ENCODE measurements around the gene CD2. TPM values are rescaled to one million over a fixed set of nuclear protein-coding genes. Genes with fewer than 3 reads are reported as not detected.

CD2 gene
- total RNA-seq, 2 experiments from 2014 or later: 150 to 151 TPM

- H3K27me3 Mint-ChIP-seq: no peaks in the 10 kb centered on the region
- Histone ChIP-seq H3K27ac (ENCODE audit: low read depth in 1 of 2, low read length in 2 of 2) (no peak overlapping the region), H3K4me1 (ENCODE audit: insufficient read depth, low read length) (no peaks in the 10 kb centered on the region), H3K9me3 (ENCODE audit: control insufficient read depth in 1 of 2, insufficient read depth in 1 of 2, low read length in 2 of 2) (no peaks in the 10 kb centered on the region), H3K27me3 (ENCODE audit: control insufficient read depth in 1 of 2, insufficient read depth in 2 of 2, low read length in 2 of 2) (no peaks in the 10 kb centered on the region), H3K36me3 (ENCODE audit: insufficient read depth, low read length) (no peaks in the 10 kb centered on the region), H3K4me3 (ENCODE audit: low read length) (no peak overlapping the region)
- TF ChIP-seq CTCF (IDR thresholded peaks at IDR 0.05): no peak
- intact Hi-C loops (cut with DNase I, micrococcal nuclease): no loop called here
- H3K9me3 Mint-ChIP-seq: no peaks in the 10 kb centered on the region
- POLR2A ChIA-PET: no interaction called here
- CTCF ChIA-PET: no interaction called here
- no peaks in the 10 kb centered on the region for H3K36me3 Mint-ChIP-seq (ENCODE audit: low read depth)
- no peak for DNase-seq
- ATAC-seq (ENCODE audit: poor library complexity): no peak
- no peaks in the 10 kb centered on the region for H3K4me1 Mint-ChIP-seq (ENCODE audit: low read depth)
- no peak overlapping the region for H3K27ac Mint-ChIP-seq
- H3K4me3 Mint-ChIP-seq: no peak overlapping the region
Observed at GRCh38 chr1:116711263-116711840, 42.9 kb upstream of the CD2 start.

GRCh38 chr1:116712510-116712909 lies 41.7 kb upstream of the CD2 start:
- ATAC-seq (ENCODE audit: poor library complexity) (no peak), DNase-seq (no peak)
- Mint-ChIP-seq H3K4me1 (ENCODE audit: low read depth) (no peaks in the 10 kb centered on the region), H3K9me3 (no peaks in the 10 kb centered on the region), H3K4me3 (no peak overlapping the region), H3K27me3 (no peaks in the 10 kb centered on the region), H3K36me3 (ENCODE audit: low read depth) (no peaks in the 10 kb centered on the region), H3K27ac (no peak overlapping the region)
- no peaks in the 10 kb centered on the region for H3K27me3 ChIP-seq (ENCODE audit: control insufficient read depth in 1 of 2, insufficient read depth in 2 of 2, low read length in 2 of 2)
- CTCF ChIA-PET: no interaction called here
- H3K36me3 ChIP-seq (ENCODE audit: insufficient read depth, low read length): no peaks in the 10 kb centered on the region
- no peak overlapping the region for H3K4me3 ChIP-seq (ENCODE audit: low read length)
- POLR2A ChIA-PET: no interaction called here
- no peak overlapping the region for H3K27ac ChIP-seq (ENCODE audit: low read depth in 1 of 2, low read length in 2 of 2)
- H3K9me3 ChIP-seq (ENCODE audit: control insufficient read depth in 1 of 2, insufficient read depth in 1 of 2, low read length in 2 of 2): no peaks in the 10 kb centered on the region
- no peak for TF ChIP-seq CTCF (IDR thresholded peaks at IDR 0.05)
- no peaks in the 10 kb centered on the region for H3K4me1 ChIP-seq (ENCODE audit: insufficient read depth, low read length)
- intact Hi-C loops (cut with DNase I, micrococcal nuclease): no loop called here

GRCh38 chr1:116713474-116713873 lies 40.8 kb upstream of the CD2 start:
- CTCF ChIA-PET: no interaction called here

More at GRCh38 chr1:116713474-116713873, 40.8 kb upstream of the CD2 start:
- no peaks in the 10 kb centered on the region for H3K36me3 Mint-ChIP-seq (ENCODE audit: low read depth)
- TF ChIP-seq CTCF (IDR thresholded peaks at IDR 0.05): no peak
- no peaks in the 10 kb centered on the region for H3K27me3 ChIP-seq (ENCODE audit: control insufficient read depth in 1 of 2, insufficient read depth in 2 of 2, low read length in 2 of 2)
- POLR2A ChIA-PET: no interaction called here
- no peaks in the 10 kb centered on the region for H3K27me3 Mint-ChIP-seq
- H3K9me3 Mint-ChIP-seq: no peaks in the 10 kb centered on the region
- H3K4me3 ChIP-seq (ENCODE audit: low read length): no peak overlapping the region
- H3K4me3 Mint-ChIP-seq: no peak overlapping the region
- H3K36me3 ChIP-seq (ENCODE audit: insufficient read depth, low read length): no peaks in the 10 kb centered on the region
- no peaks in the 10 kb centered on the region for H3K4me1 Mint-ChIP-seq (ENCODE audit: low read depth)
- H3K27ac ChIP-seq (ENCODE audit: low read depth in 1 of 2, low read length in 2 of 2): no peak overlapping the region
- no peaks in the 10 kb centered on the region for H3K4me1 ChIP-seq (ENCODE audit: insufficient read depth, low read length)
- intact Hi-C loops (cut with DNase I, micrococcal nuclease): no loop called here
- no peak overlapping the region for H3K27ac Mint-ChIP-seq
- no peak for ATAC-seq (ENCODE audit: poor library complexity)
- H3K9me3 ChIP-seq (ENCODE audit: control insufficient read depth in 1 of 2, insufficient read depth in 1 of 2, low read length in 2 of 2): no peaks in the 10 kb centered on the region
- DNase-seq: no peak
